Activated naive CD8-positive, alpha-beta T cell (primary cell): ENCODE measurements around the gene PIGZ.

Experiments used
- H3K27ac Mint-ChIP-seq: one replicate; pipeline ENCODE4 v1.8.0; 2021; ENCODE audit warnings: mixed read lengths
- H3K27me3 Mint-ChIP-seq: one replicate; pipeline ENCODE4 v1.8.0; 2021; ENCODE audit warnings: mixed read lengths
- H3K36me3 Mint-ChIP-seq: one replicate; pipeline ENCODE4 v1.8.0; 2021; ENCODE audit warnings: mixed read lengths
- H3K4me1 Mint-ChIP-seq: one replicate; pipeline ENCODE4 v1.8.0; 2021; ENCODE audit warnings: low read depth, mixed read lengths
- H3K4me3 Mint-ChIP-seq: one replicate; pipeline ENCODE4 v1.8.0; 2021; ENCODE audit warnings: mild to moderate bottlenecking, mixed read lengths
- H3K9me3 Mint-ChIP-seq: one replicate; pipeline ENCODE4 v1.8.0; 2021; ENCODE audit warnings: low read depth, mixed read lengths

The PIGZ gene

GRCh38 chr3:196994056-196994455 is 25.4 kb upstream of the PIGZ start:
- no peaks in the 10 kb centered on the region for H3K27me3 Mint-ChIP-seq
- no peaks in the 10 kb centered on the region for H3K9me3 Mint-ChIP-seq
- no peaks in the 10 kb centered on the region for H3K4me1 Mint-ChIP-seq
- no peak overlapping the region for H3K4me3 Mint-ChIP-seq
- H3K36me3 Mint-ChIP-seq: no peaks in the 10 kb centered on the region
- no peak overlapping the region for H3K27ac Mint-ChIP-seq

GRCh38 chr3:196992461-196993065 is 23.9 kb upstream of the PIGZ start:
- no peaks in the 10 kb centered on the region for H3K9me3 Mint-ChIP-seq
- H3K4me3 Mint-ChIP-seq: no peak overlapping the region
- H3K27ac Mint-ChIP-seq: no peak overlapping the region
- no peaks in the 10 kb centered on the region for H3K4me1 Mint-ChIP-seq
- H3K27me3 Mint-ChIP-seq: no peaks in the 10 kb centered on the region
- H3K36me3 Mint-ChIP-seq: no peaks in the 10 kb centered on the region

GRCh38 chr3:196991581-196992460 is 23.2 kb upstream of the PIGZ start:
- Mint-ChIP-seq H3K9me3 (no peaks in the 10 kb centered on the region), H3K36me3 (no peaks in the 10 kb centered on the region), H3K4me1 (no peaks in the 10 kb centered on the region), H3K4me3 (no peak overlapping the region), H3K27ac (no peak overlapping the region), H3K27me3 (no peaks in the 10 kb centered on the region)

GRCh38 chr3:196990601-196991007 is 22.0 kb upstream of the PIGZ start:
- no peaks in the 10 kb centered on the region for H3K9me3 Mint-ChIP-seq
- H3K27me3 Mint-ChIP-seq: no peaks in the 10 kb centered on the region
- H3K36me3 Mint-ChIP-seq: no peaks in the 10 kb centered on the region
- H3K4me3 Mint-ChIP-seq: no peak overlapping the region
- no peaks in the 10 kb centered on the region for H3K4me1 Mint-ChIP-seq
- H3K27ac Mint-ChIP-seq: no peak overlapping the region

- Mint-ChIP-seq H3K9me3 (no peaks in the 10 kb centered on the region), H3K4me3 (no peak overlapping the region), H3K27ac (no peak overlapping the region), H3K36me3 (no peaks in the 10 kb centered on the region), H3K4me1 (no peaks in the 10 kb centered on the region), H3K27me3 (no peaks in the 10 kb centered on the region)
These were observed 21.2 kb upstream of the PIGZ start for GRCh38 chr3:196989721-196990262.

GRCh38 chr3:196988241-196989029 is 19.8 kb upstream of the PIGZ start:
- no peak overlapping the region for H3K27ac Mint-ChIP-seq
- peaks cover 3% of the 10 kb centered on the region for H3K9me3 Mint-ChIP-seq
- H3K4me3 Mint-ChIP-seq: no peak overlapping the region
- no peaks in the 10 kb centered on the region for H3K36me3 Mint-ChIP-seq
- no peaks in the 10 kb centered on the region for H3K27me3 Mint-ChIP-seq
- no peaks in the 10 kb centered on the region for H3K4me1 Mint-ChIP-seq

- Mint-ChIP-seq H3K36me3 (peaks cover 4% of the 10 kb centered on the region), H3K4me3 (no peak overlapping the region), H3K9me3 (peaks cover 6% of the 10 kb centered on the region), H3K27me3 (no peaks in the 10 kb centered on the region), H3K4me1 (no peaks in the 10 kb centered on the region), H3K27ac (no peak overlapping the region)
These were observed 18.4 kb upstream of the PIGZ start for GRCh38 chr3:196987022-196987421.

GRCh38 chr3:196985954-196986885 is 17.6 kb upstream of the PIGZ start:
- H3K4me1 Mint-ChIP-seq: no peaks in the 10 kb centered on the region
- no peak overlapping the region for H3K27ac Mint-ChIP-seq
- peaks cover 6% of the 10 kb centered on the region for H3K9me3 Mint-ChIP-seq
- H3K36me3 Mint-ChIP-seq: peaks cover 6% of the 10 kb centered on the region
- no peak overlapping the region for H3K4me3 Mint-ChIP-seq
- peaks cover 4% of the 10 kb centered on the region for H3K27me3 Mint-ChIP-seq

- H3K36me3 Mint-ChIP-seq: peaks cover 6% of the 10 kb centered on the region
- no peak overlapping the region for H3K4me3 Mint-ChIP-seq
- peaks cover 7% of the 10 kb centered on the region for H3K27me3 Mint-ChIP-seq
- H3K4me1 Mint-ChIP-seq: no peaks in the 10 kb centered on the region
- H3K27ac Mint-ChIP-seq: no peak overlapping the region
- peaks cover 6% of the 10 kb centered on the region for H3K9me3 Mint-ChIP-seq
These were observed 16.7 kb upstream of the PIGZ start for GRCh38 chr3:196985298-196985697.

GRCh38 chr3:196983186-196983585 is 14.6 kb upstream of the PIGZ start:
- H3K4me3 Mint-ChIP-seq: no peak overlapping the region
- H3K36me3 Mint-ChIP-seq: peaks cover 6% of the 10 kb centered on the region
- peaks cover 6% of the 10 kb centered on the region for H3K9me3 Mint-ChIP-seq
- H3K27me3 Mint-ChIP-seq: peaks cover 7% of the 10 kb centered on the region
- H3K4me1 Mint-ChIP-seq: peaks cover 2% of the 10 kb centered on the region
- H3K27ac Mint-ChIP-seq: no peak overlapping the region

- peaks cover 2% of the 10 kb centered on the region for H3K4me1 Mint-ChIP-seq
- H3K9me3 Mint-ChIP-seq: peaks cover 6% of the 10 kb centered on the region
- H3K27ac Mint-ChIP-seq: no peak overlapping the region
- no peak overlapping the region for H3K4me3 Mint-ChIP-seq
- H3K27me3 Mint-ChIP-seq: peaks cover 8% of the 10 kb centered on the region
- H3K36me3 Mint-ChIP-seq: peaks cover 6% of the 10 kb centered on the region
These were observed 13.0 kb upstream of the PIGZ start for GRCh38 chr3:196981657-196982056.

GRCh38 chr3:196979545-196979944 is 10.9 kb upstream of the PIGZ start:
- Mint-ChIP-seq H3K27ac (no peak overlapping the region), H3K4me1 (peaks cover 2% of the 10 kb centered on the region), H3K9me3 (peaks cover 6% of the 10 kb centered on the region), H3K27me3 (peaks cover 11% of the 10 kb centered on the region), H3K4me3 (no peak overlapping the region), H3K36me3 (peaks cover 6% of the 10 kb centered on the region)

GRCh38 chr3:196976941-196977340 is 8.3 kb upstream of the PIGZ start:
- Mint-ChIP-seq H3K4me3 (no peak overlapping the region), H3K36me3 (peaks cover 2% of the 10 kb centered on the region), H3K27ac (no peak overlapping the region), H3K4me1 (peaks cover 2% of the 10 kb centered on the region), H3K9me3 (no peaks in the 10 kb centered on the region), H3K27me3 (peaks cover 11% of the 10 kb centered on the region)

- Mint-ChIP-seq H3K27me3 (peaks cover 7% of the 10 kb centered on the region), H3K4me1 (peaks cover 5% of the 10 kb centered on the region), H3K4me3 (no peak overlapping the region), H3K9me3 (no peaks in the 10 kb centered on the region), H3K36me3 (no peaks in the 10 kb centered on the region), H3K27ac (no peak overlapping the region)
These were observed 6.7 kb upstream of the PIGZ start for GRCh38 chr3:196975349-196975748.
